Subcutaneous abdominal adipose tissue (tissue), 5 donors: ENCODE data around the gene RBP5.
A peak's percentile ranks its signal among the peaks of the same experiment; 100 is the strongest.

Experiments
- H3K27ac ChIP-seq: one replicate; pipeline ENCODE4 v1.7.0; 2013; ENCODE audit warnings: low read depth, mild to moderate bottlenecking, inconsistent platforms, low read length, moderate library complexity
- H3K27me3 ChIP-seq, 5 donors: one replicate each; pipeline ENCODE4 v1.7.0; 2013; ENCODE audit warnings: low read length in 5 of 5, inconsistent platforms in 1 of 5; ENCODE audit not compliant: control insufficient read depth in 5 of 5, insufficient read depth in 4 of 5
- H3K36me3 ChIP-seq, 5 donors: one replicate each; pipeline ENCODE4 v1.7.0; 2013; ENCODE audit warnings: low read length in 5 of 5; ENCODE audit not compliant: control insufficient read depth in 5 of 5, insufficient read depth in 5 of 5
- H3K4me1 ChIP-seq, 5 donors: one replicate each; pipeline ENCODE4 v1.7.0; 2013; ENCODE audit warnings: low read length in 5 of 5, mild to moderate bottlenecking in 3 of 5, moderate library complexity in 1 of 5; ENCODE audit not compliant: control insufficient read depth in 5 of 5, insufficient read depth in 5 of 5
- H3K4me3 ChIP-seq, 5 donors: one replicate each; pipeline ENCODE4 v1.7.0; 2013; ENCODE audit warnings: low read length in 5 of 5, low read depth in 1 of 5
- H3K9ac ChIP-seq, 5 donors: one replicate each; pipeline ENCODE4 v1.7.0; 2013; ENCODE audit warnings: low read length in 5 of 5, mild to moderate bottlenecking in 4 of 5, moderate library complexity in 3 of 5
- H3K9me3 ChIP-seq, 5 donors: one replicate each; pipeline ENCODE4 v1.7.0; 2013; ENCODE audit warnings: low read length in 5 of 5; ENCODE audit not compliant: control insufficient read depth in 5 of 5
- donor health status: healthy.
- donor health status: healthy.
- donor health status: healthy.
- donor health status: healthy.
- donor health status: healthy.

The RBP5 gene

GRCh38 chr12:7158781-7159609 lies 30.3 kb upstream of the RBP5 start:
- Histone ChIP-seq H3K4me1 (peaks cover 3 to 61% (median 53%) of the 10 kb centered on the region in 5 donors), H3K27ac (peak overlapping the region; percentile 54), H3K9me3 (no peaks in the 10 kb centered on the region), H3K4me3 (no peak overlapping the region), H3K9ac (no peak overlapping the region), H3K36me3 (peaks cover 0 to 22% (median 3%) of the 10 kb centered on the region in 5 donors), H3K27me3 (peaks cover 0 to 7% (median 3%) of the 10 kb centered on the region in 5 donors)

GRCh38 chr12:7157391-7157790 lies 28.7 kb upstream of the RBP5 start:
- Histone ChIP-seq H3K36me3 (peaks cover 0 to 24% (median 3%) of the 10 kb centered on the region in 5 donors), H3K9me3 (no peaks in the 10 kb centered on the region), H3K9ac (no peak overlapping the region), H3K27ac (no peak overlapping the region), H3K4me1 (peaks cover 3 to 72% (median 62%) of the 10 kb centered on the region in 5 donors), H3K27me3 (no peaks in the 10 kb centered on the region), H3K4me3 (no peak overlapping the region)

- no peaks in the 10 kb centered on the region for H3K9me3 ChIP-seq
- H3K36me3 ChIP-seq = peaks cover 0 to 24% (median 3%) of the 10 kb centered on the region in 5 donors
- no peaks in the 10 kb centered on the region for H3K27me3 ChIP-seq
- H3K9ac ChIP-seq = no peak overlapping the region
- H3K27ac ChIP-seq = no peak overlapping the region
- H3K4me3 ChIP-seq = no peak overlapping the region
- peaks cover 3 to 71% (median 56%) of the 10 kb centered on the region in 5 donors for H3K4me1 ChIP-seq
Observed at GRCh38 chr12:7156259-7157197, 27.8 kb upstream of the RBP5 start.

GRCh38 chr12:7155471-7156034 lies 26.9 kb upstream of the RBP5 start:
- peaks cover 0 to 32% (median 10%) of the 10 kb centered on the region in 5 donors for H3K36me3 ChIP-seq
- H3K9ac ChIP-seq = peak overlapping the region in 1 of 5 donors; percentile 30
- no peaks in the 10 kb centered on the region for H3K9me3 ChIP-seq
- peak overlapping the region; percentile 69 for H3K27ac ChIP-seq
- H3K4me1 ChIP-seq = peaks cover 2 to 61% (median 48%) of the 10 kb centered on the region in 5 donors
- no peak overlapping the region for H3K4me3 ChIP-seq
- H3K27me3 ChIP-seq = no peaks in the 10 kb centered on the region

GRCh38 chr12:7154901-7155470 lies 26.3 kb upstream of the RBP5 start:
- peak overlapping the region; percentile 69 for H3K27ac ChIP-seq
- H3K4me1 ChIP-seq = peaks cover 0 to 55% (median 43%) of the 10 kb centered on the region in 5 donors
- no peak overlapping the region for H3K4me3 ChIP-seq
- H3K27me3 ChIP-seq = no peaks in the 10 kb centered on the region
- peak overlapping the region in 1 of 5 donors; percentile 30 for H3K9ac ChIP-seq
- peaks cover 0 to 33% (median 11%) of the 10 kb centered on the region in 5 donors for H3K36me3 ChIP-seq
- no peaks in the 10 kb centered on the region for H3K9me3 ChIP-seq

GRCh38 chr12:7154042-7154441 lies 25.4 kb upstream of the RBP5 start:
- peaks cover 0 to 41% (median 15%) of the 10 kb centered on the region in 5 donors for H3K36me3 ChIP-seq
- no peaks in the 10 kb centered on the region for H3K9me3 ChIP-seq
- peak overlapping the region; percentile 69 for H3K27ac ChIP-seq
- H3K27me3 ChIP-seq = no peaks in the 10 kb centered on the region
- peaks cover 0 to 46% (median 33%) of the 10 kb centered on the region in 5 donors for H3K4me1 ChIP-seq
- no peak overlapping the region for H3K4me3 ChIP-seq
- H3K9ac ChIP-seq = peak overlapping the region in 1 of 5 donors; percentile 37

GRCh38 chr12:7152818-7153217 lies 24.1 kb upstream of the RBP5 start:
- Histone ChIP-seq H3K9ac (peak overlapping the region in 1 of 5 donors; percentile 11), H3K4me1 (peaks cover 0 to 44% (median 31%) of the 10 kb centered on the region in 5 donors), H3K9me3 (no peaks in the 10 kb centered on the region), H3K4me3 (no peak overlapping the region), H3K36me3 (peaks cover 0 to 44% (median 16%) of the 10 kb centered on the region in 5 donors), H3K27ac (peak overlapping the region; percentile 69), H3K27me3 (no peaks in the 10 kb centered on the region)

- H3K36me3 ChIP-seq = peaks cover 0 to 39% (median 12%) of the 10 kb centered on the region in 5 donors
Observed at GRCh38 chr12:7151532-7151931, 22.8 kb upstream of the RBP5 start.

GRCh38 chr12:7150841-7151240 lies 22.2 kb upstream of the RBP5 start:
- Histone ChIP-seq H3K4me1 (peaks cover 0 to 37% (median 26%) of the 10 kb centered on the region in 5 donors), H3K27ac (peak overlapping the region; percentile 41), H3K27me3 (no peaks in the 10 kb centered on the region), H3K9ac (peak overlapping the region in 1 of 5 donors; percentile 10), H3K36me3 (peaks cover 0 to 36% (median 14%) of the 10 kb centered on the region in 5 donors), H3K9me3 (no peaks in the 10 kb centered on the region), H3K4me3 (no peak overlapping the region)

More at GRCh38 chr12:7151532-7151931, 22.8 kb upstream of the RBP5 start:
- H3K4me3 ChIP-seq = no peak overlapping the region
- peaks cover 0 to 43% (median 31%) of the 10 kb centered on the region in 5 donors for H3K4me1 ChIP-seq
- H3K27me3 ChIP-seq = no peaks in the 10 kb centered on the region
- no peaks in the 10 kb centered on the region for H3K9me3 ChIP-seq
- no peak overlapping the region for H3K9ac ChIP-seq
- H3K27ac ChIP-seq = peak overlapping the region; percentile 69
